ENCODE results near the gene PPM1D. TPM values are rescaled to one million over a fixed set of nuclear protein-coding genes. Genes with fewer than 3 reads are reported as not detected.

PPM1D gene
- total and polyA plus RNA-seq, 2 of the 13 experiments (the other 11 are each of a cell fraction or from before 2014, with no cell fraction given), result 8.0 to 26.2 TPM

DNA sequence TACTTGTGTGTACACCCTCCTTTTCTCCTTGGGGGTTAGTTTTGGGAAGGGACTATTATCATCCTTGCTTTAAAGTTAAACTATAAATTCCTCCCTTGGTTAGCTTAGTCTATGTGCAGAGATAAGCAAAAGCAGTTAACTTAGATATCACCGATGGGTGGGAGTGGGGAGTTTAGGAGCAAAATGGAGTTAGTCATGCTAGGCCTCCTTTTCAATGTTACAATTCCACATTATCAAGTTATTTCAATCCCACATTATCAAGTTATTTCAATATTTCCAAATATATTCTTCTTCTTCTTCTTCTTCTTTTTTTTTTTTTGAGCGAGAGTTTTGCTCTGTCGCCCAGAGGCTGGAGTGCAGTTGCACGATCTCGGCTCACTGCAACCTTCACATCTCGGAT is 76.0 kb downstream of the PPM1D start (continued):
- TF ChIP-seq, protein P1, sequence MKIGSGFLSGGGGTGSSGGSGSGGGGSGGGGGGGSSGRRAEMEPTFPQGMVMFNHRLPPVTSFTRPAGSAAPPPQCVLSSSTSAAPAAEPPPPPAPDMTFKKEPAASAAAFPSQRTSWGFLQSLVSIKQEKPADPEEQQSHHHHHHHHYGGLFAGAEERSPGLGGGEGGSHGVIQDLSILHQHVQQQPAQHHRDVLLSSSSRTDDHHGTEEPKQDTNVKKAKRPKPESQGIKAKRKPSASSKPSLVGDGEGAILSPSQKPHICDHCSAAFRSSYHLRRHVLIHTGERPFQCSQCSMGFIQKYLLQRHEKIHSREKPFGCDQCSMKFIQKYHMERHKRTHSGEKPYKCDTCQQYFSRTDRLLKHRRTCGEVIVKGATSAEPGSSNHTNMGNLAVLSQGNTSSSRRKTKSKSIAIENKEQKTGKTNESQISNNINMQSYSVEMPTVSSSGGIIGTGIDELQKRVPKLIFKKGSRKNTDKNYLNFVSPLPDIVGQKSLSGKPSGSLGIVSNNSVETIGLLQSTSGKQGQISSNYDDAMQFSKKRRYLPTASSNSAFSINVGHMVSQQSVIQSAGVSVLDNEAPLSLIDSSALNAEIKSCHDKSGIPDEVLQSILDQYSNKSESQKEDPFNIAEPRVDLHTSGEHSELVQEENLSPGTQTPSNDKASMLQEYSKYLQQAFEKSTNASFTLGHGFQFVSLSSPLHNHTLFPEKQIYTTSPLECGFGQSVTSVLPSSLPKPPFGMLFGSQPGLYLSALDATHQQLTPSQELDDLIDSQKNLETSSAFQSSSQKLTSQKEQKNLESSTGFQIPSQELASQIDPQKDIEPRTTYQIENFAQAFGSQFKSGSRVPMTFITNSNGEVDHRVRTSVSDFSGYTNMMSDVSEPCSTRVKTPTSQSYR (CRISPR knock-in tag; IDR thresholded peaks at IDR 0.05; ENCODE audit: borderline replicate concordance), result no peak
- no peak for TF ChIP-seq ZNF556 (CRISPR knock-in tag; IDR thresholded peaks at IDR 0.05; ENCODE audit: borderline replicate concordance)
- no peak for TF ChIP-seq SRSF9 (IDR thresholded peaks at IDR 0.05; ENCODE audit: borderline replicate concordance, insufficient read depth, low read depth, low read length, poor library complexity, severe bottlenecking)

DNA sequence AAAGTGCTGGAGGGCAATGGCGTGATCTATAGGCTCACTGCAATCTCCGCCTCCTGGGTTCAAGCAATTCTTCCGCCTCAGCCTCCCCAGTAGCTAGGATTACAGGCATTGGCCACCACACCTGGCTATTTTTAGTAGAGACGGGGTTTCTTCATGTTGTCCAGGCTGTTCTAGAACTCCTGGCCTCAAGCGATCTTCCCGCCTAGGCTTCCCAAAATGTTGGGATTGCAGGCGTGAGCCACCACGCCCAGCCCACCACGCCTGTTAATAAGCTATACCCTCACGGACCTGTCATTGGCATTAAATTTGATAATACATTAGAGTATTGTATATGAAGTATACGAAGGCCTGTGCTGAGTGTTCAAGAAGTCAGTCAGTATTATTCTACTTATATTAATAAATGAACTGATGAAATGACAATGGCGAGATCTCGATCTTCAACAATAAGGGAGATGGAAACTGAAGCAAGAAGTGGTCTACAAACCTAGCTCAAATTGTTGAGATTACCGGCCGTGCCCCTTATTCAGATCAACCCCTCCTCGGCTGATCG is 76.8 kb downstream of the PPM1D start:
- ATAC-seq (no peak), FAIRE-seq (no peak), DNase-seq (ENCODE audit: low spot score) (no peak)
- CTCF ChIA-PET (ENCODE audit: low intra/inter-chr PET ratio, low total read pairs), result no interaction called here
- H4K20me1 ChIP-seq (ENCODE audit: insufficient read depth, low read length), result no peaks in the 10 kb centered on the region
- intact Hi-C loops (cut with micrococcal nuclease; ENCODE audit: unreplicated experiment), result loop anchor here (2.0 kb wide), 1 partner anchor 76 kb away; the partner anchor contains the start of gene PPM1D
- peak overlapping the region; percentile 99 for H3K4me2 ChIP-seq (ENCODE audit: low read depth, low read length)
- BruUV-seq (replicated peaks), result TSS peak; percentile 93
- no peaks in the 10 kb centered on the region for H3K9me3 ChIP-seq (ENCODE audit: low read length)
- peak overlapping the region; percentile 74 for H3K9ac ChIP-seq (ENCODE audit: insufficient read depth, low read depth, low read length)
- peak overlapping the region; percentile 0 for H3K27ac ChIP-seq (ENCODE audit: extremely low read length, insufficient read depth, low read length)
- H3K4me3 ChIP-seq (replicated peaks in 1 of 3; ENCODE audit: insufficient read depth in 1 of 3, low read depth in 2 of 3, low read length in 3 of 3), result peak overlapping the region; percentile 58 to 77 (median 68)
- 4% methylated on average over 17 of the region's 17 CpGs for WGBS (ENCODE audit: low lambda C conversion rate)
- no peaks in the 10 kb centered on the region; a peak in 1 of 5 replicates for H3K27me3 ChIP-seq (ENCODE audit: control insufficient read depth in 1 of 2, insufficient read depth in 2 of 2, low read length in 2 of 2)
- H2AFZ ChIP-seq (ENCODE audit: low read length), result no peak overlapping the region
- no peaks in the 10 kb centered on the region for H3K36me3 ChIP-seq (replicated peaks in 1 of 2; ENCODE audit: control insufficient read depth in 1 of 2, insufficient read depth in 2 of 2, low read length in 2 of 2)
- peaks cover 8% of the 10 kb centered on the region for H3K4me1 ChIP-seq (ENCODE audit: insufficient read depth, low read length)
- no peaks in the 10 kb centered on the region for H3K79me2 ChIP-seq (ENCODE audit: insufficient read depth, low read length)
- in situ Hi-C loops (cut with HindIII; ENCODE audit: extremely low pct_ligation_motif_present, low pct_unique_long_range_greater_than_20kb), result no loop called here
- POLR2A ChIA-PET, result interaction anchor here (0.7 to 2.0 kb wide), 14 partner anchors 10 to 688 kb away, joined by 3 to 21 read pairs (median 4); partner anchors contain the start of genes HEATR6, PPM1D and USP32
- TF ChIP-seq, protein P2, sequence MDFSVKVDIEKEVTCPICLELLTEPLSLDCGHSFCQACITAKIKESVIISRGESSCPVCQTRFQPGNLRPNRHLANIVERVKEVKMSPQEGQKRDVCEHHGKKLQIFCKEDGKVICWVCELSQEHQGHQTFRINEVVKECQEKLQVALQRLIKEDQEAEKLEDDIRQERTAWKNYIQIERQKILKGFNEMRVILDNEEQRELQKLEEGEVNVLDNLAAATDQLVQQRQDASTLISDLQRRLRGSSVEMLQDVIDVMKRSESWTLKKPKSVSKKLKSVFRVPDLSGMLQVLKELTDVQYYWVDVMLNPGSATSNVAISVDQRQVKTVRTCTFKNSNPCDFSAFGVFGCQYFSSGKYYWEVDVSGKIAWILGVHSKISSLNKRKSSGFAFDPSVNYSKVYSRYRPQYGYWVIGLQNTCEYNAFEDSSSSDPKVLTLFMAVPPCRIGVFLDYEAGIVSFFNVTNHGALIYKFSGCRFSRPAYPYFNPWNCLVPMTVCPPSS (IDR thresholded peaks at IDR 0.05), result no peak
- TF ChIP-seq ZNF263 (CRISPR knock-in tag; IDR thresholded peaks at IDR 0.05) (no peak), KAT7 (CRISPR knock-in tag; IDR thresholded peaks at IDR 0.05; ENCODE audit: borderline replicate concordance) (0 out of 2 replicates have a peak, but pooled peaks have one; percentile 3), LCORL (IDR thresholded peaks at IDR 0.05) (no peak), LCORL (CRISPR knock-in tag; IDR thresholded peaks at IDR 0.05) (no peak; the same call in 1 of the 2 replicates), ZNF768 (CRISPR knock-in tag; IDR thresholded peaks at IDR 0.05) (no peak), PHF21A (CRISPR knock-in tag; IDR thresholded peaks at IDR 0.05) (no peak), ZIK1 (CRISPR knock-in tag; IDR thresholded peaks at IDR 0.05; ENCODE audit: borderline replicate concordance, low read depth) (peak; percentile 64; the same call in 1 of the 2 replicates), SSRP1 (CRISPR knock-in tag; IDR thresholded peaks at IDR 0.05) (no peak)
- TF ChIP-seq, protein P3, sequence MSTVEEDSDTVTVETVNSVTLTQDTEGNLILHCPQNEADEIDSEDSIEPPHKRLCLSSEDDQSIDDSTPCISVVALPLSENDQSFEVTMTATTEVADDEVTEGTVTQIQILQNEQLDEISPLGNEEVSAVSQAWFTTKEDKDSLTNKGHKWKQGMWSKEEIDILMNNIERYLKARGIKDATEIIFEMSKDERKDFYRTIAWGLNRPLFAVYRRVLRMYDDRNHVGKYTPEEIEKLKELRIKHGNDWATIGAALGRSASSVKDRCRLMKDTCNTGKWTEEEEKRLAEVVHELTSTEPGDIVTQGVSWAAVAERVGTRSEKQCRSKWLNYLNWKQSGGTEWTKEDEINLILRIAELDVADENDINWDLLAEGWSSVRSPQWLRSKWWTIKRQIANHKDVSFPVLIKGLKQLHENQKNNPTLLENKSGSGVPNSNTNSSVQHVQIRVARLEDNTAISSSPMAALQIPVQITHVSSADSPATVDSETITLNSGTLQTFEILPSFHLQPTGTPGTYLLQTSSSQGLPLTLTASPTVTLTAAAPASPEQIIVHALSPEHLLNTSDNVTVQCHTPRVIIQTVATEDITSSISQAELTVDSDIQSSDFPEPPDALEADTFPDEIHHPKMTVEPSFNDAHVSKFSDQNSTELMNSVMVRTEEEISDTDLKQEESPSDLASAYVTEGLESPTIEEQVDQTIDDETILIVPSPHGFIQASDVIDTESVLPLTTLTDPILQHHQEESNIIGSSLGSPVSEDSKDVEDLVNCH (CRISPR knock-in tag; IDR thresholded peaks at IDR 0.05), result no peak
- TF ChIP-seq, protein P4, sequence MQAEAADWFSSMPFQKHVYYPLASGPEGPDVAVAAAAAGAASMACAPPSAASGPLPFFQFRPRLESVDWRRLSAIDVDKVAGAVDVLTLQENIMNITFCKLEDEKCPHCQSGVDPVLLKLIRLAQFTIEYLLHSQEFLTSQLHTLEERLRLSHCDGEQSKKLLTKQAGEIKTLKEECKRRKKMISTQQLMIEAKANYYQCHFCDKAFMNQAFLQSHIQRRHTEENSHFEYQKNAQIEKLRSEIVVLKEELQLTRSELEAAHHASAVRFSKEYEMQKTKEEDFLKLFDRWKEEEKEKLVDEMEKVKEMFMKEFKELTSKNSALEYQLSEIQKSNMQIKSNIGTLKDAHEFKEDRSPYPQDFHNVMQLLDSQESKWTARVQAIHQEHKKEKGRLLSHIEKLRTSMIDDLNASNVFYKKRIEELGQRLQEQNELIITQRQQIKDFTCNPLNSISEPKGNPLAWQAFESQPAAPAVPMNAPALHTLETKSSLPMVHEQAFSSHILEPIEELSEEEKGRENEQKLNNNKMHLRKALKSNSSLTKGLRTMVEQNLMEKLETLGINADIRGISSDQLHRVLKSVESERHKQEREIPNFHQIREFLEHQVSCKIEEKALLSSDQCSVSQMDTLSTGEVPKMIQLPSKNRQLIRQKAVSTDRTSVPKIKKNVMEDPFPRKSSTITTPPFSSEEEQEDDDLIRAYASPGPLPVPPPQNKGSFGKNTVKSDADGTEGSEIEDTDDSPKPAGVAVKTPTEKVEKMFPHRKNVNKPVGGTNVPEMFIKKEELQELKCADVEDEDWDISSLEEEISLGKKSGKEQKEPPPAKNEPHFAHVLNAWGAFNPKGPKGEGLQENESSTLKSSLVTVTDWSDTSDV (CRISPR knock-in tag; IDR thresholded peaks at IDR 0.05), result no peak

Data from HepG2 (cell line).